A673 (cell line): ENCODE measurements around the gene KRT81.

Experiments used
- EZH2 ChIP-seq: fragments of 200-600 bp; sonication (generic); IDR thresholded peaks from 2 replicates; pipeline ENCODE4 v1.6.1; 2017; ENCODE audit warnings: borderline replicate concordance, low read depth, mild to moderate bottlenecking, mixed read lengths, antibody characterized with exemption, low read length; ENCODE audit not compliant: poor library complexity, severe bottlenecking
- TF ChIP-seq, protein P1 (sequence below): fragments of 300-800, 200-600 bp; sonication (generic); conservative IDR thresholded peaks from 2 replicates; pipeline ENCODE4 v1.5.1; 2017; ENCODE audit warnings: low read depth, mild to moderate bottlenecking, antibody characterized with exemption, low read length, moderate library complexity, mixed read lengths

DNA sequence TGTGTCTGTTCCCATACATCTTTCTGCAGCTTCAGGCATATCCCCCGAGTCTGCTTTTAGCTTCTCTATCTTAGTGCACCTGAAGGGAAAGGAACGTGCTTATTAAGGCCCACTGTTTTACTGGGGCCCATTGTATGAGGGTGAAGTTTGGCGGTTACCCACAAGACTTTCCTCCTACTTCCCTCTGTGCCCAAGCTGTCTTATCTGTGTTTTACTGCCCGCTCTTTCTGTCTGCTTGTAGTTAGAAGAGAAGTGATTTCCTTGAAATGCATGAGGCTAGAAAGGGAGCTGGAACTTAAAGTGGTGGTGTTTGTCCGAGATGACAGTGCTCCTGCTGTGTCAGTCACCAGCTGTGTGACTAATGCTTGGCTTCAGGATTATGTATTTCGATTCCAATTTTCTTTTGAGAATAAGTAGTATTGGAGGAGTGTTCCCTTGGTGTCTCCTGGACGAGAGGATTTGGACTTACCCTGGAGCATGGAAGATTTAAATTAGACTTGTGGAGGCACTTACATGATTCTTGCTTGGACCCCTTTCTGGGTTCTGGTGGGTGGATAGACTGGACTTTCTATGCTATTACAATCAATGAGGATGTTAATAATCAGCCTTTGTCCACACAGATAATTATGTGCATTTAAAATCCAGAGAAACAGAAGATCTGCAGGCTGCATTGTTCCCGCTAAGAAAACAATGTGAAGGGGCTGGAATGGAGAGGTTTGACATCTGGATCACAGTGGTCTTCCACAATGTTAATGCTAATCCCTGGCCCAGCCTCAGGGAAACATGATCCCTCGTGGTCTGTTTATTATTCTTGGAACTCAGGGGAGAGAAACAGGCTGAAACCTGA is 30.8 kb downstream of the KRT81 start:
- TF ChIP-seq, protein P1, sequence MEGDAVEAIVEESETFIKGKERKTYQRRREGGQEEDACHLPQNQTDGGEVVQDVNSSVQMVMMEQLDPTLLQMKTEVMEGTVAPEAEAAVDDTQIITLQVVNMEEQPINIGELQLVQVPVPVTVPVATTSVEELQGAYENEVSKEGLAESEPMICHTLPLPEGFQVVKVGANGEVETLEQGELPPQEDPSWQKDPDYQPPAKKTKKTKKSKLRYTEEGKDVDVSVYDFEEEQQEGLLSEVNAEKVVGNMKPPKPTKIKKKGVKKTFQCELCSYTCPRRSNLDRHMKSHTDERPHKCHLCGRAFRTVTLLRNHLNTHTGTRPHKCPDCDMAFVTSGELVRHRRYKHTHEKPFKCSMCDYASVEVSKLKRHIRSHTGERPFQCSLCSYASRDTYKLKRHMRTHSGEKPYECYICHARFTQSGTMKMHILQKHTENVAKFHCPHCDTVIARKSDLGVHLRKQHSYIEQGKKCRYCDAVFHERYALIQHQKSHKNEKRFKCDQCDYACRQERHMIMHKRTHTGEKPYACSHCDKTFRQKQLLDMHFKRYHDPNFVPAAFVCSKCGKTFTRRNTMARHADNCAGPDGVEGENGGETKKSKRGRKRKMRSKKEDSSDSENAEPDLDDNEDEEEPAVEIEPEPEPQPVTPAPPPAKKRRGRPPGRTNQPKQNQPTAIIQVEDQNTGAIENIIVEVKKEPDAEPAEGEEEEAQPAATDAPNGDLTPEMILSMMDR: no peak
- TF ChIP-seq EZH2: no peak
